HepG2 (cell line): Measurements from ENCODE around the gene POU6F1. TPM values are rescaled to one million over a fixed set of nuclear protein-coding genes. Genes with fewer than 3 reads are reported as not detected.

Experiments
- ELF3 ChIP-seq: IDR thresholded peaks from 2 replicates; pipeline ENCODE4 v1.6.1; 2016; ENCODE audit warnings: missing genetic modification reagents, missing compliant biosample characterization
- ERF ChIP-seq: IDR thresholded peaks from 2 replicates; pipeline ENCODE4 v1.6.1; 2018; ENCODE audit warnings: missing biosample characterization, missing genetic modification reagents
- GLI4 ChIP-seq: sonication (generic); formaldehyde crosslinking; IDR thresholded peaks from 2 replicates; pipeline ENCODE4 v1.5.1; 2020; ENCODE audit warnings: missing genetic modification reagents, mild to moderate bottlenecking, moderate library complexity, borderline replicate concordance
- GMEB2 ChIP-seq: IDR thresholded peaks from 2 replicates; pipeline ENCODE4 v1.6.1; 2016; ENCODE audit warnings: missing biosample characterization, missing genetic modification reagents, low read depth
- KAT8 ChIP-seq: IDR thresholded peaks from 2 replicates; pipeline ENCODE4 v1.6.1; 2016; ENCODE audit warnings: missing genetic modification reagents, missing compliant biosample characterization
- NRL ChIP-seq: sonication (generic); formaldehyde crosslinking; IDR thresholded peaks from 2 replicates; pipeline ENCODE4 v1.5.0; 2020; ENCODE audit warnings: missing genetic modification reagents, mild to moderate bottlenecking, moderate library complexity, borderline replicate concordance
- PREB ChIP-seq: sonication (generic); formaldehyde crosslinking; IDR thresholded peaks from 2 replicates; pipeline ENCODE4 v1.4.0; 2020; ENCODE audit warnings: missing genetic modification reagents
- SOX13 ChIP-seq, 3 experiments: fragments of 450-650 bp in 1 of 3; sonication (generic) in 1 of 3; formaldehyde crosslinking in 1 of 3; IDR thresholded peaks in 2 of 3; conservative IDR thresholded peaks in 1 of 3; 2 replicates each; pipeline versions ENCODE4 v1.5.0 to v1.6.1; 2016 to 2020; ENCODE audit warnings: antibody characterized with exemption in 1 of 3, mild to moderate bottlenecking in 1 of 3, missing compliant biosample characterization in 1 of 3, missing genetic modification reagents in 1 of 3, moderate library complexity in 1 of 3
- SP1 ChIP-seq, 2 experiments: fragments of 450-650 bp in 1 of 2; sonication (generic) in 1 of 2; formaldehyde crosslinking in 1 of 2; IDR thresholded peaks; 2 replicates each; pipeline versions ENCODE4 v1.4.0 to v1.6.1; 2016 to 2020; ENCODE audit warnings: missing genetic modification reagents in 1 of 2
- XRCC5 ChIP-seq: fragments of 200-400 bp; formaldehyde crosslinking; optimal IDR thresholded peaks from 2 replicates; pipeline ENCODE3; 2017; ENCODE audit warnings: mild to moderate bottlenecking, low read length
- ZBTB1 ChIP-seq: sonication (generic); formaldehyde crosslinking; IDR thresholded peaks from 2 replicates; pipeline ENCODE4 v1.4.0; 2020; ENCODE audit warnings: missing genetic modification reagents, borderline replicate concordance
- ZBTB43 ChIP-seq: sonication (generic); formaldehyde crosslinking; conservative IDR thresholded peaks from 2 replicates; pipeline ENCODE4 v1.4.0; 2020; ENCODE audit warnings: missing genetic modification reagents
- ZNF124 ChIP-seq: sonication (generic); formaldehyde crosslinking; IDR thresholded peaks from 2 replicates; pipeline ENCODE4 v1.4.0; 2020; ENCODE audit warnings: missing genetic modification reagents
- ZNF235 ChIP-seq: sonication (generic); formaldehyde crosslinking; IDR thresholded peaks from 2 replicates; pipeline ENCODE4 v1.8.1; 2023; ENCODE audit warnings: mild to moderate bottlenecking, missing genetic modification reagents, borderline replicate concordance
- ZNF362 ChIP-seq: sonication (generic); formaldehyde crosslinking; IDR thresholded peaks from 2 replicates; pipeline ENCODE4 v1.4.0; 2020; ENCODE audit warnings: missing genetic modification reagents, mild to moderate bottlenecking, borderline replicate concordance
- ZNF510 ChIP-seq: sonication (generic); formaldehyde crosslinking; IDR thresholded peaks from 2 replicates; pipeline ENCODE4 v1.4.0; 2020; ENCODE audit warnings: low read depth, mild to moderate bottlenecking, missing genetic modification reagents
- ZNF605 ChIP-seq: sonication (generic); formaldehyde crosslinking; IDR thresholded peaks from 2 replicates; pipeline ENCODE4 v1.8.0; 2022; ENCODE audit warnings: mild to moderate bottlenecking, missing genetic modification reagents
- ZSCAN5A ChIP-seq: sonication (generic); formaldehyde crosslinking; IDR thresholded peaks from 2 replicates; pipeline ENCODE4 v1.8.0; 2022; ENCODE audit warnings: mild to moderate bottlenecking, missing genetic modification reagents, borderline replicate concordance
- polyA plus RNA-seq, 8 experiments: library from polyadenylated mRNA; depleted of rRNA in 3 of 8; stranded (reverse) in 7 of 8; unstranded in 1 of 8; fragments of >200 nt; fragmentation: Illumina TruSeq in 4 of 8; extraction: Trizol in 4 of 8; gene quantifications; 2 replicates each; pipeline versions ENCODE4 v1.2.1 to v1.2.3, GENCODE V29; 2011 to 2016; ENCODE audit warnings: low read depth in 4 of 8, missing spikeins in 1 of 8, mixed read lengths in 1 of 8; ENCODE audit not compliant: insufficient read depth in 1 of 8
- total RNA-seq, 5 experiments: library from RNA; depleted of rRNA; stranded (reverse); fragments of >200 nt; fragmentation: Illumina TruSeq; extraction: Trizol; gene quantifications; 2 replicates each; pipeline ENCODE4 v1.2.3, GENCODE V29; 2016; ENCODE audit warnings: low read depth in 1 of 5

Gene POU6F1
- total and polyA plus RNA-seq, 2 of the 13 experiments (the other 11 are each of a cell fraction or from before 2014, with no cell fraction given) = 0.48 to 0.51 TPM

- TF ChIP-seq GLI4 (CRISPR knock-in tag) = 0 out of 2 replicates have a peak, but pooled peaks have one; percentile 57
- TF ChIP-seq ZNF510 (CRISPR knock-in tag) = peak; percentile 32; the same call in 1 of the 2 replicates
- TF ChIP-seq XRCC5 = no peak
- TF ChIP-seq ZNF362 = no peak
- TF ChIP-seq ZNF605 (CRISPR knock-in tag) = 0 out of 2 replicates have a peak, but pooled peaks have one; percentile 41
- TF ChIP-seq ZNF235 (CRISPR knock-in tag) = peak; percentile 52; the same call in 1 of the 2 replicates
- no peak; the same call in 1 of the 2 replicates for TF ChIP-seq NRL
- peak; percentile 63 for TF ChIP-seq KAT8 (CRISPR knock-in tag)
- TF ChIP-seq PREB (CRISPR knock-in tag) = no peak
- TF ChIP-seq ZSCAN5A (CRISPR knock-in tag) = no peak
- no peak for TF ChIP-seq GMEB2
- TF ChIP-seq ZNF124 (CRISPR knock-in tag) = no peak
- TF ChIP-seq ELF3 (CRISPR knock-in tag) = no peak
- TF ChIP-seq SP1 (IDR thresholded peaks at IDR 0.05) = no peak
- peak; percentile 42 for TF ChIP-seq SP1 (CRISPR knock-in tag; IDR thresholded peaks at IDR 0.05)
- TF ChIP-seq SOX13 (IDR thresholded peaks at IDR 0.05) = no peak
- peak in 1 of 2 experiments; percentile 28; a peak in 1 of 4 replicates for TF ChIP-seq SOX13 (CRISPR knock-in tag; conservative IDR thresholded peaks at IDR 0.05 in 1 of 2, IDR thresholded peaks at IDR 0.05 in 1 of 2)
- TF ChIP-seq ZBTB43 (CRISPR knock-in tag) = no peak; the same call in none of the 2 replicates
- no peak for TF ChIP-seq ERF (CRISPR knock-in tag)
- no peak for TF ChIP-seq ZBTB1
Observed at GRCh38 chr12:51172515-51173431, 45.1 kb downstream of the POU6F1 start, which contains the start of gene TFCP2 (continued).
